PC-3 (cell line): Measurements from ENCODE around the gene MAP7.

Experiments used
- CTCF ChIP-seq: fragments of 300-600 bp; sonication (generic); conservative IDR thresholded peaks from 2 replicates; pipeline ENCODE4 v1.5.1; 2017; ENCODE audit warnings: antibody characterized with exemption, low read depth, mild to moderate bottlenecking, low read length
- EZH2 ChIP-seq: fragments of 300-600 bp; sonication (generic); IDR thresholded peaks from one replicate; pipeline ENCODE4 v1.6.1; 2017; ENCODE audit warnings: antibody characterized with exemption, mild to moderate bottlenecking, low read length; ENCODE audit not compliant: unreplicated experiment
- EZH2phosphoT487 ChIP-seq: fragments of 300-600 bp; sonication (generic); IDR thresholded peaks from 2 replicates; pipeline ENCODE4 v1.6.1; 2018; ENCODE audit warnings: mild to moderate bottlenecking, antibody characterized with exemption, low read length, borderline replicate concordance

- TF ChIP-seq CTCF (no peak), EZH2phosphoT487 (no peak), EZH2 (no peak)
Measured at GRCh38 chr6:136304410-136304809, 245.8 kb downstream of the MAP7 start.
